Right lobe of liver (tissue), 6 donors: ENCODE measurements around the gene RNF157. TPM values are rescaled to one million over a fixed set of nuclear protein-coding genes. Genes with fewer than 3 reads are reported as not detected.
"Not testable (repeated sequence)": the region's sequence is repeated elsewhere in the genome, so short reads cannot be mapped to it uniquely, and the experiment has no call there.

Experiments
- ATAC-seq, 4 donors: fragments of 200-7000 bp; cut with Tn5 transposase; one replicate each; pipeline ENCODE4 v1.9.1; 2020; ENCODE audit warnings: mild to moderate bottlenecking in 4 of 4, moderate library complexity in 4 of 4
- DNase-seq, 3 donors: peaks; one replicate each; pipeline ENCODE4 v3.0.0-alpha.2; 2020
- H3K27ac ChIP-seq, 3 donors: fragments of 200-600 bp; one replicate each; pipeline ENCODE4 v1.8.0; 2022
- H3K27me3 ChIP-seq, 2 donors: fragments of 200-600 bp; one replicate each; pipeline ENCODE4 v1.8.0; 2022
- H3K36me3 ChIP-seq, 4 donors: fragments of 200-600 bp; sonication (generic) in 1 of 4; one replicate each; pipeline versions ENCODE4 v1.5.1 to v1.8.0; 2017 to 2022; ENCODE audit warnings: control low read depth in 1 of 4
- H3K4me1 ChIP-seq, 4 donors: fragments of 200-600 bp; sonication (generic) in 1 of 4; one replicate each; pipeline versions ENCODE4 v1.5.1 to v1.8.0; 2017 to 2022; ENCODE audit warnings: control low read depth in 1 of 4
- H3K4me3 ChIP-seq, 3 donors: fragments of 200-600 bp; one replicate each; pipeline ENCODE4 v1.8.0; 2022
- H3K9me3 ChIP-seq, 4 donors: fragments of 200-600 bp; sonication (generic) in 1 of 4; one replicate each; pipeline versions ENCODE4 v1.5.1 to v1.8.0; 2017 to 2022; ENCODE audit warnings: control low read depth in 1 of 4
- POLR2A ChIP-seq: fragments of 450-650 bp; IDR thresholded peaks from one replicate; pipeline ENCODE4 v1.6.1; 2017; ENCODE audit warnings: antibody characterized with exemption, mild to moderate bottlenecking
- WGBS: methylation state at CpG from one replicate; pipeline ENCODE4 v1.1.6; 2018; ENCODE audit warnings: low coverage, low lambda C conversion rate; ENCODE audit not compliant: insufficient coverage; ENCODE audit errors: missing lambda C conversion rate; 5-methylcytosine and 5-hydroxymethylcytosine counted together
- intact Hi-C, 2 donors: fragments of 100-400 bp; cut with DNase I; formaldehyde crosslinking; loops; one replicate each; pipeline versions ENCODE4 v1.11.2 to v1.14.1; 2022
- total RNA-seq, 6 experiments: library from RNA; depleted of rRNA in 2 of 6; stranded (reverse); fragments of >200 nt in 2 of 6; fragmentation: NEBNext Ultra II Directional in 3 of 6; extraction: Animal tissue kit (Norgen Biotek cat#: 25700) in 3 of 6; gene quantifications; one replicate each; pipeline versions ENCODE4 v1.1.0 to v1.2.4, GENCODE V29; 2016 to 2023
- TF ChIP-seq, protein P1 (sequence below), 4 donors: fragments of 200-600 bp in 3 of 4; fragments of 450-650 bp in 1 of 4; IDR thresholded peaks; one replicate each; pipeline versions ENCODE4 v1.5.1 to v1.8.0; 2016 to 2022; ENCODE audit warnings: antibody characterized with exemption in 4 of 4, mild to moderate bottlenecking in 2 of 4
- donor health status: DM: no; HTN: yes; CAD: no.
- donor health status: DM: no; HTN: no; CAD: no.
- donor health status: DM: no; HTN: no; CAD: no.
- donor health status: DM: no; HTN: yes; CAD: no.
- donor health status: DM: no; HTN: yes; CAD: no.

Gene RNF157
- total RNA-seq, 6 experiments from 2014 or later: 0.39 to 14.5 (median 6.0) TPM

DNA sequence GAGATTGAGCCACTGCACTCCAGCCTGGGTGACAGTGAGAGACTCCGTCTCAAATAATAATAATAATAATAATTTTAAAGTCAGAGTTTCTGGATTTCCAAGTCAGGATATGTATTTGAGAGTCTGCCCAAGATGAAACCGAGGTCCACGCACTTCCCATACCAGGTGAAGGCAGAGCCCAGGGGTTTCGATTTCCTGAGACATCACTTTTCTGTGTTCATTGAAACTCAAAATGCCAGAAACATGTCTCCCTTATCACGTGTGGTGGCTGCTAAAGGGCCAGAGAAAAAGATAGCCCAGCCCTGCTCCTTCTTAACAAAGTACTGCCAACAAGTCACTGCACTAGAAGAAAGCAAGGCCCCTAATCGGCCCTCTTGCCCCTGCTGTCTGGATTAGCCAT, 9.8 kb upstream of the RNF157 start:
- H3K9me3 ChIP-seq: no peaks in the 10 kb centered on the region
- 91% methylated on average over 4 of the region's 6 CpGs for WGBS
- intact Hi-C loops: no loop called here
- DNase-seq (no peak), ATAC-seq (no peak)
- no peaks in the 10 kb centered on the region for H3K27me3 ChIP-seq
- H3K4me1 ChIP-seq: peaks cover 0 to 31% (median 7%) of the 10 kb centered on the region in 4 donors
- H3K36me3 ChIP-seq: no peaks in the 10 kb centered on the region
- H3K27ac ChIP-seq: no peak overlapping the region
- TF ChIP-seq POLR2A: no peak
- H3K4me3 ChIP-seq: no peak overlapping the region

DNA sequence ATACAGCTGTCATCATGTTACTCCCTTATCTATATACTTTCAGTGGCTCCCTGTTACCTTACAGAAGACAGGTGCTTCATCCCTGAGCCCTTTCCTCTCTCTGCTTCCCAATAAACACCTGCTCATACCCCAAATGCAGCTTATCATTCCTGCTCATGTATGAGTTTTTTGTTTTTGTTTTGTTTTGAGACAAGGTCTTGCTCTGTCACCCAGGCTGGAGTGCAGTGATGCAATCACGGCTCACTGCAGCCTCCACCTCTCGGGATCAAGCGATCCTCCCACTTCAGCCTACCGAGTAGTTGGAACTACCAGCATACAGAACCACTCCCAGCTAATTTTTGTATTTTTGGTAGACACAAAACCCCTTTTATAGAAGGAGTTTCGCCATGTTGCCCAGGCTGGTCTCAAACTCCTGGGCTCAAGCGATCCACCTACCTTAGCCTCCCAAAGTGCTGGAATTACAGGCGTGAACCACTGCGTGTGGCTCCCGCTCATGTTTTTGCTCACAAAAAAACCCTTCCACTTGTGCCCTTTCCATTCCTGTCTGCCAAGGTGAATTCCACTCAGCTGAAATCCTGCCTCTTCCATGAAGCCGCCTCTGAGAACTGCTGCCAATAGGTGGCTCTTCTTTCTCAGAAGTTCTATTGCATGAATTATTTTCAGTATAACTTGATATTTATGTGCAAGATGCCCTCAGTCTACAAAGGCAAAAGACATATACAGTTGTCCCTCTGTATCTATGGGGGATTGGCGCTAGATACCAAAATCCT, 7.9 kb upstream of the RNF157 start:
- Histone ChIP-seq H3K36me3 (no peaks in the 10 kb centered on the region), H3K27me3 (no peaks in the 10 kb centered on the region), H3K4me1 (peaks cover 0 to 31% (median 7%) of the 10 kb centered on the region in 4 donors), H3K9me3 (no peaks in the 10 kb centered on the region), H3K27ac (no peak overlapping the region), H3K4me3 (no peak overlapping the region)
- DNase-seq (peak in 1 of 3 donors; percentile 62), ATAC-seq (peak in 2 of 4 donors; percentile 2 to 29)
- WGBS: 69% methylated on average over 11 of the region's 11 CpGs
- TF ChIP-seq, protein P1, sequence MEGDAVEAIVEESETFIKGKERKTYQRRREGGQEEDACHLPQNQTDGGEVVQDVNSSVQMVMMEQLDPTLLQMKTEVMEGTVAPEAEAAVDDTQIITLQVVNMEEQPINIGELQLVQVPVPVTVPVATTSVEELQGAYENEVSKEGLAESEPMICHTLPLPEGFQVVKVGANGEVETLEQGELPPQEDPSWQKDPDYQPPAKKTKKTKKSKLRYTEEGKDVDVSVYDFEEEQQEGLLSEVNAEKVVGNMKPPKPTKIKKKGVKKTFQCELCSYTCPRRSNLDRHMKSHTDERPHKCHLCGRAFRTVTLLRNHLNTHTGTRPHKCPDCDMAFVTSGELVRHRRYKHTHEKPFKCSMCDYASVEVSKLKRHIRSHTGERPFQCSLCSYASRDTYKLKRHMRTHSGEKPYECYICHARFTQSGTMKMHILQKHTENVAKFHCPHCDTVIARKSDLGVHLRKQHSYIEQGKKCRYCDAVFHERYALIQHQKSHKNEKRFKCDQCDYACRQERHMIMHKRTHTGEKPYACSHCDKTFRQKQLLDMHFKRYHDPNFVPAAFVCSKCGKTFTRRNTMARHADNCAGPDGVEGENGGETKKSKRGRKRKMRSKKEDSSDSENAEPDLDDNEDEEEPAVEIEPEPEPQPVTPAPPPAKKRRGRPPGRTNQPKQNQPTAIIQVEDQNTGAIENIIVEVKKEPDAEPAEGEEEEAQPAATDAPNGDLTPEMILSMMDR (IDR thresholded peaks at IDR 0.05): peak in 1 of 4 donors; percentile 22
- no peak for TF ChIP-seq POLR2A
- intact Hi-C loops: no loop called here

DNA sequence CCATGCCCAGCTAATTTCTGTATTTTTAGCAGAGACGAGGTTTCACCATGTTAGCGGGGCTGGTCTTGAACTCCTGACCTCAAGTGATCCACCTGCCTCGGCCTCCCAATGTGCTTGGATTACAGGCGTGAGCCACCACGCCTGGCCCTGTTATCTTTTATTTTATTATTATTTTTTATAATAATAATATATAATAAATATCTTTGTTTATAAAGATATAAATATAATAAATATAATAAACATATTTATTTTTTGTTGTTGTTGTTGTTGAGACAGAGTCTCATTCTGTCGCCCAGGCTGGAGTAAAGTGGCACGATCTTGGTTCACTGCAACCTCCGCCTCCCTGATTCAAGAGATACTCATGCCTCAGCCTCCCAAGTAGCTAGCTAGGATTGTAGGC, 7.0 kb upstream of the RNF157 start:
- intact Hi-C loops: no loop called here
- Histone ChIP-seq H3K4me1 (peaks cover 0 to 22% (median 3%) of the 10 kb centered on the region in 4 donors), H3K27me3 (no peaks in the 10 kb centered on the region), H3K9me3 (no peaks in the 10 kb centered on the region), H3K36me3 (no peaks in the 10 kb centered on the region), H3K4me3 (no peak overlapping the region), H3K27ac (no peak overlapping the region)
- 78% methylated on average over 8 of the region's 8 CpGs for WGBS
- no peak for ATAC-seq
- no peak for DNase-seq
- TF ChIP-seq, protein P1 (IDR thresholded peaks at IDR 0.05): no peak
- TF ChIP-seq POLR2A: no peak

- no peaks in the 10 kb centered on the region for H3K27me3 ChIP-seq
- H3K27ac ChIP-seq: no peak overlapping the region
- H3K4me3 ChIP-seq: no peak overlapping the region
- peaks cover 0 to 15% (median 3%) of the 10 kb centered on the region in 4 donors for H3K4me1 ChIP-seq
- no peaks in the 10 kb centered on the region for H3K9me3 ChIP-seq
- intact Hi-C loops: no loop called here
- TF ChIP-seq POLR2A: peak; percentile 16
- TF ChIP-seq, protein P1 (IDR thresholded peaks at IDR 0.05): no peak
- peak; percentile 63 to 81 (median 74) for ATAC-seq
- 56% methylated on average over 7 of the region's 7 CpGs for WGBS
- no peaks in the 10 kb centered on the region for H3K36me3 ChIP-seq
- peak in 1 of 3 donors; percentile 65 for DNase-seq
Measured at GRCh38 chr17:76246080-76247066, 6.1 kb upstream of the RNF157 start.

DNA sequence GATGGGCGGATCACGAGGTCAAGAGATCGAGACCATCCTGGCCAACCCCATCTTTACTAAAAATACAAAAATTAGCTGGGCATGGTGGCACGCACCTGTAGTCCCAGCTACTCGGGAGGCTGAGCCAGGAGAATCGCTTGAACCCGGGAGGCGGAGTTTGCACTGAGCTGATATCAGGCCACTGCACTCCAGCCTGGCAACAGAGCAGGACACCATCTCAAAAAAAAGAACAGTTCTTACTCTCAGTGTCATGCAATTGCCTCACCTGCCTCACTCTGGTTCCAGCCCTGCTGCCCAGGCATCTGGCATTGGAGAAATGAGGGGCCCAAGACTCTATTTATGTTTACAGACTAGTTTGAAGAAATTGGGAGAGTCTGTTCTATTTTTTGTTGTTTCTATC, 4.4 kb upstream of the RNF157 start:
- intact Hi-C loops, DNase-seq, H3K9me3 ChIP-seq, ATAC-seq, H3K4me3 ChIP-seq, H3K27ac ChIP-seq, H3K27me3 ChIP-seq, H3K36me3 ChIP-seq: not testable (repeated sequence)
- peaks cover 0 to 22% (median 5%) of the 10 kb centered on the region in 4 donors for H3K4me1 ChIP-seq
- WGBS: 100% methylated on average over 2 of the region's 8 CpGs
